Measurements from ENCODE around the gene BZW1.
A peak's percentile ranks its signal among the peaks of the same experiment; 100 is the strongest.

The BZW1 gene

DNA sequence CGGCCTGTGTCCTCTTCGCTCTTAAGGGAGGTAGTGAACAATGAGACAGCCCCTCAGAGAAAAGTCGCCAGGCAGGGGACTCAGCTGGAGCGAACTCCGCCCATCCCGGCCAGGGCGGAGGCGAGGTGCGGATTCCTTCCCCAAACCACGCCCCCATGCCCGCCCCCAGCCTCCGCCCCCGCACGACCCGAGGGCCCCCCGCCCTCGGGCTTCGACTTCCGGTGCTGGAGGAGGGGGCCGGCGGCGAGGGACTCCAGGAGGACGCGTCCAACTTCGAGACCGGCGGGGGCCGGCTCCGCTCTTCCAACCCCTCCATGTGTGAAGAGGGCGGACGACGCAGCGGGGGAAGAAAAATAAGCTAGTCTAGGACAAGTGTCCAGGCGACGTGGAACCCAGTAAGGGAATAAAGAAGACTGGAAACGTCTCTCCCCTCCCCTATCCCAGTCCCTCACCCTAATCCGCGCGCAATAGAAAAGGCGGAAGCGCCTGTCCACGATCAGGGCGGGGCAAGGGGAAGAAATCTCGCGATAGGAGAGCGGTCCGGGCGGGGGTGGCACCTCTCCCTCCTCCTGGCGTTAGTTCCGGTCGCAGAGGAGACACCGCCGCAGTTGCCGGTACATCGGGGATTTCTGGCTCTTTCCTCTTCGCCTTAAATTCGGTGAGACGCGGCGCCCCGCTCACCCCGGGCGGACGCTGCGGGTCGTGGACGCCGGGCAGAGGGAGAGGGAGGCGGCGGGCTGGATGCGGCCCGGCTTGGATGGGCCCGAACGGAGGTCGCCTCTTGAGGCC lies at the start of gene BZW1:
Gene BZW1 (plus strand): TSS at position 578 of the 789 bp plus-strand sequence. CDS start 1,308 bp downstream, outside the sequence.
- DNase-seq (ENCODE audit: low spot score) = peak; percentile 95

DNA sequence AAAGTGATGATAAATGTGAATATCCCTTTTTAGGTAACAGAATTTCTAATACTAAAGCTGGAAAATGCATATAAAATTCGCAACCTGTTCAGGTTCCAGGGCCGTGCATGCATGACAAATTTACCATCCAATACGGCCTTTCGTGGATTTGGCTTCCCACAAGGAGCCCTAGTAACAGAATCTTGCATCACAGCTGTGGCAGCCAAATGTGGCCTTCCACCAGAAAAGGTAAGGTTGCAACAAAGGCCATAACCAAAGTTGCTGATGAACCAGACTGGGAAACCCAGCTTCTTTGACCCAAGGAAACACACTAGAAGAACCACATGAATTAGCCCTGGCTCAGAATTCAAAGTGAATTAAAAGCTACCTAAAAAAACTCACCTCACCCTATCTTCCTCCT lies 49.6 kb upstream of the BZW1 start:
- no peak for DNase-seq (ENCODE audit: low spot score)

- DNase-seq (ENCODE audit: low spot score) = no peak
Observed at GRCh38 chr2:200763422-200763821, 48.3 kb upstream of the BZW1 start.

DNA sequence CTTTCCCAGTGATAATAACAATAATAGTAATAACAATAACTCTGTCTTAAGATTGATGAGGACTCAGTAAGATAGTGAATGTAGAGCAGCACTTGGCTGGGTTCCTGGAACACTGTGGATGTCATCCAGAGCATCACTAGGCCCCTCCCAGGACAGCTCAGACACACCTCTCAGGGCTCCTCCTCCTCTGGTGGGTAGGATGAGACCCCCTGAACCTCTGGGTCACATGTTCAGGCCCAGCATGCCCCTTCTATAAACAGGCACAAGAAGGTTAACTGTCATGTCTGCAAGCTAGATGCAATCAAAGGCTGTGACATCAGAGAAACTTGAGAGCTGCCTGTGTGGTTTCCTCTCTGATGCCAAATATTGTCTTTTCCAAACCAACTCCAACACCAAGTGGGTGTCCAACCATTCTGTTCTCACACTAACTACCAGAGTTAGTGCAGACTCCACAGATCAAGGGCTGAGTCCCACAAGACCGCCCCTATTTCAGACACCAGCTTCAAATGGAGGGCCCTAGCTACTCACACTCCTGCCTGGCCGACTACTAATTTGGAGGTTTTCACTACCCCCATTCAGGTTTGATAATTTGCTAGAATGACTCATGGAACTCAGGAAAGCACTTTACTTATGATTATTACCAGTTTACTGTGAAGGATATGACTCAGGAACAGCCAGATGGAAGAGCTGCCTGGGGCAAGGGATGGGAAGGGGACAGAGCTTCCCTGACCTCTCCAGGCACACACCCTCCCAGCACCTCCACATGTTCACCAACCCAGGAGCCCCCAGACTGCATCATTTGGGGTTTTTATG lies 46.4 kb upstream of the BZW1 start:
- DNase-seq (ENCODE audit: low spot score) = no peak

DNA sequence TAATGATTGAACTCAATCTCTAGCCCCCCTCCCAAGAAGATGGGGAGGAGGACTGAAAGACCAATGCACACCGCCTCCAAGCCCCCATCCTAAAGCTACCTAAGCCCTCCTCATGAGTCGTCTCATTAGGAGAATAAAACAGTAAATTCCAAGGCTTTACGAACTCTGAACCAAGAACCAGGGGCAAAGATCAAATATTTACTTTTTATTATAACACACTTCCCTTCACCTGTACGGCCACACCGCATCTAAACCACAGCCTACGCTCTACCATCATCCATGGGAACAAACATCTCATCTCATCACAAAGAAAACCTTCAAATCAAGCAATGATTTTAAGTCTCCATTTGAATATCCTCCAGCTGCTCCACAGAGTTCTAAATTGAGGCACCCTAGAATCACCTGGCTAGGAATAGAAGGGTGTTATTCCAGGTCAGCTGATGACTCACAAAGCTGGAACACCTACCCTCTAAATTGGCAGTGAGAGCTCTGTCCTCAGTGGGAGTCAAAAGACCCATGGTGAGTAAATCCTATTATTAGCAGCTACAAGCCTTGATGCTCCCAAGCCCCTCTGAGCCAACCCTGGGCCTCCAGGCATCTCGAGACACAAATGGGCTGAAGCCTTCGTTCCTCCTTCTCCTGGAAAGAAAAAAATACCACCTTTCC lies 45.6 kb upstream of the BZW1 start:
- no peak for DNase-seq (ENCODE audit: low spot score)

GRCh38 chr2:200767111-200767885 lies 44.4 kb upstream of the BZW1 start:
- no peak for DNase-seq (ENCODE audit: low spot score)

DNA sequence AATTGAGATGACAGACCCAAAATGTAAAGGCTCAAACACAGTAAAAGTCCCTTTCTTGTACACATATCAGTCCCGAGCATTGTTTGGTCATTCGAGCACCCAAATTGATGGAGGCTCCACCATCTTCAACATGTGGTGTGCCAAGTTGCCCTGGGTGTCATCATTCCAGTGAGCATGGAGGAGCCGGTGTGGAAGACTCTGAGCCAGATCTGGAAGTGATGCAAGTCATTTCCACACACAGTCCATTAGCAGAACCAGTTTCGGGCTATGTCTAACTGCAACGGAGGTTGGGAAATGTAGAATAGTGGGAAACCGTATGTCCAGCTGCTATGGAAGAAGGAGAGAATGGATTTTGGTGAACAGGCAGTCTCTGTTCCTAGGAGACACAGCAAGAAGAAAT lies 40.9 kb upstream of the BZW1 start:
- no peak for DNase-seq (ENCODE audit: low spot score)

DNA sequence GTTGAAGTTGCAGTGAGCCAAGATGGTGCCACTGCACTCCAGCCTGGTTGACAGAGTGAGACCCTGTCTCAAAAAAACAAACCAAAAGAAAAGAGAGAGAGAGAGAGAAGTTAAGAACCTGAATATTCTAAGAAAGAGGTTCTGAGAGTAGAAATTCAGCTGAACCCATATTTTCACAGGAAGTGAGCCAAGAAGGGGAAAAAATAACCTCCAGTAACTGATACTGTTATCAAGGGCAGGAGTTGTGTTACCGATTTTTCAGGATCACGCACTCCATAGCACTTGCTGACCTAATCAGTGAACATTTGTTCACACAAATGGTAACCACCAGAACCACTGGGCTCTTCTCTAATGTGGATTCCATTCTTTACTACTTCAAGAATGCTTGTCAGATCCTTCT lies 39.1 kb upstream of the BZW1 start:
- no peak for DNase-seq (ENCODE audit: low spot score)

DNA sequence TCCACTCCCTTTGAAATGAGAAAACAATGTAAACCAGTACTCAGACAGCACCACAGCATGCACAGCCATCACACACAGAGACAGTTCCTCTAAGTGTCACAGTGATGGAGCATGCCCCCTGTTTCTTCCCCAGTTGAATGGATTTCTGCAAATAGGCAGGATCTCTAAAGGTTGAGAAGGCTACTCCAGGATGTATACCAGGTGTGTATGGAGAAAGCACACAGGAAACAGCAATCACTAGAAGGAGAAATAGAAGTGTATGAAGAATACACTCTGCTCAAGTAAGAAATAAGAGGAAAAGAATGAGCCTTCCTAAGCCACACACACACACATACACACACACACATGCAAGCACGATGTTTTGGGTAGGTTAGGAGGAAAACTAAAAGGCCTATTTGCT lies 38.6 kb upstream of the BZW1 start:
- no peak for DNase-seq (ENCODE audit: low spot score)

- no peak for DNase-seq (ENCODE audit: low spot score)
Observed at GRCh38 chr2:200774920-200775319, 36.8 kb upstream of the BZW1 start.

GRCh38 chr2:200777275-200777674 lies 34.4 kb upstream of the BZW1 start:
- DNase-seq (ENCODE audit: low spot score) = no peak

DNA sequence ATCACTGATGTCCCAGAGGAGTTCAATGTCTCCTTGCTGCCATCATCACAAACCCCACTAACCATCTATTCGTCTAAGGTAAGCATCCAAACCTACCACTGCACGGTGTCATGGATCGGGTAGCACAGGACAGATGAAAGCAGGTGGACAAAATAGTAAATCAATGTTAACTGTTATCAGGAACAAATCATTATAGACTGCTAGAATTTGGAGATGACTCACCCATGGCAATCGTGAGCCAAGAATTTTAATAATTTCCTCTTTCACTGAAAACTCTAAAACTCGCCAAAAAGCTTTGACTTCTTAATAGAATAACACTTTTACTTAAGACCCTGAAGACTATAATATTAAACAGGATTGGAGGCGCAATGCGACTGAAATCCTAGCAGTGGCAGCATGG lies 33.7 kb upstream of the BZW1 start:
- DNase-seq (ENCODE audit: low spot score) = no peak

GRCh38 chr2:200779214-200779613 lies 32.5 kb upstream of the BZW1 start:
- DNase-seq (ENCODE audit: low spot score) = no peak

- DNase-seq (ENCODE audit: low spot score) = no peak
Observed at GRCh38 chr2:200781616-200782015, 30.1 kb upstream of the BZW1 start.

DNA sequence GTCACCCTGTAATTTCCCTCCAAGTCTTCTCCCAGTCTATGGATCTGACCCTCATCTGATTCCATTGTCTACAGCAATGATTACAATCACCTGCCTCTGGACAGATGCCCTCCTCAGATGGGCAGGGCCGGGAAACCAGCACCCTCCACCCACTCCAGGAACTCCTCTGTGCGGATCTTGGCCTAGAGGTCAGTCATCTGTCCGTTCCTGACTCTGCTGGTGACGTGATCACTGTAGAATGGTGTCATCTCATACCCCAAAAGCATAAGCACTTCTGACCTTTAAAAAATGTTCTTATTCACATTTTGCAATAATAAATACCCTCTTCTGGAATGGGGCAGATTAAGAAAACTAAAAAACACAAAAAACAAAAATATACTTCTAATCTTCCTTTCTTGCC lies 29.5 kb upstream of the BZW1 start:
- DNase-seq (ENCODE audit: low spot score) = no peak

DNA sequence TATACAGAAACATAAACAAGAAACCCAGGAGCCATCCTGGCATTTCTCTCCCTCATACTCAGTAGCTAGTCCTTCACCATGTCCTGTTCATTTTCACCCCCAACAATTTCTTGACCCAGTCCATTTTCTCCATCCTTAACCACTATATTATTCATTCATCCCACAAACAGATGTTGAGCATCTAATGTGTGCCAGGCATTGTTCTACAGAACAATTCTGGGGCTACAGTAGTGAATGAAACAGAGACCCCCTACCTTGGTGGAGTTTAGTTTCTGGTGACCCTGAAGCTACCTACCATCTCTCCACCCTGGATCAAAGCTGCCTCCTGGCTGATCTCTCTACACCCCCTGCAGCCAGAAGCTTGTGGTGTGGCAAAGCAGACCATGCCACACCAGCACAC lies 27.5 kb upstream of the BZW1 start:
- no peak for DNase-seq (ENCODE audit: low spot score)

DNA sequence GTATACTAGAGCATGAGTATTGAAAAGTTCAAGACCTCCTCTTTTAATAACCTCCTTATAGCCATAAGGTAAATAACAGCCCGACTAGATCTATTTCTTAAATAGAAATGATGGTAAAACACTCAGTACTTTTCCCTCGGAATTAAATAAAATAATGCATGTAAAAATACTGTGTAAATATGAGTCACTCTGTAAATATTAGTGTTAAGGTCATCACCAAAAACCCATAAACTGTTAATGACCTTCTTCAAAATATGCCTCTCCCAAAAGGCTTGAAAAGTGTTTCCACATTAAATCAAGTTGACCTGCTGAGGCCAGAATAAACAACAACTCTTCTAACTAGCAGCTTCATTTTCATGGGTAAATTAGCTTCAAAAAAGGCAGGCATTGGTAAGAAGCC lies 25.3 kb upstream of the BZW1 start:
- no peak for DNase-seq (ENCODE audit: low spot score)

GRCh38 chr2:200786826-200787225 lies 24.9 kb upstream of the BZW1 start:
- DNase-seq (ENCODE audit: low spot score) = peak; percentile 17

- DNase-seq (ENCODE audit: low spot score) = peak; percentile 54
Observed at GRCh38 chr2:200787351-200788120, 24.2 kb upstream of the BZW1 start.

DNA sequence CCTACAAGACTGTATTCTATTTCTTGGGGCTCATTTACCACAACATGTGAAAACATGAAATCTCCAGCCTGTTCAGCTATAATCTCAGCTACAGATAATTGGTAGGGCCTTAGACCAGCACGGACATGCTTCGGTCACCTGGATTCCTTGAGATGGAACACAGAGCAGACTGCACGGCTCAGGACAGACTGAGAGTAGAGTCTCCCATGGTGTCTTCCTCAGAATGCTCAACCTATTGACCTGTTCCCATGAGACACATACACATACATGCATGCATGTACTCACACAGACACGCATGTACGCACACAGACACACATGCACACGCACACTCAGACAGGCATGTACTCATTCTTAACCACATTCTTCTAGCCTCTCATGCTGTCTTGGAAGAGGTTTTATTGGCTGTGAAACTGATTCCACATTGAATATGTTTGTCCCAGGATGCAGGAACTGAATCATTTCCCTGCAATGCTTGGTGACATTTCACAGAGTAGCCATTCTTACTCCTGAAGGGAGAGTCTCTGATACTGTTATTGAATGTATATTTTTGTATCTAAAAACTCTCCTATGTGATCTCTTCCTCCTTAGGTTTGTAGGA lies 23.5 kb upstream of the BZW1 start:
- DNase-seq (ENCODE audit: low spot score) = peak; percentile 32

DNA sequence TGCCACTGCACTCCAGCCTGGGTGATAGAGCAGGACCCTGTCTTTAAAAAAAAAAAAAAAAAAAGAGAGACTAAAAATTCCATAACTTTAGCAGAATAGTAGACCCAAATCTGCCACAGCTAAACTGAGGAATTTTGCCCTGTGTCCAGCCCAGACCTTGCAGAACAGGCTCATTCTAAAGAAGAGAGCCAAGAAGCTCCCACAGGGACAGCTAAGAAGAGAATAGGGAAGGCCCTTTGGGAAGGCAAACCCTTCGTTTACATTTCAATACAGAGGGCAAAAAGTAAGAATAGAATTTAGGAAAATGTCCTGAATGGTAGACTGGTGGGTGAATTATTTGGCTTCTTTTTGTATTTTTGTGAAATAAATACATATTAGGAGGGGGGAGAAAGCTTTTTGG lies 21.5 kb upstream of the BZW1 start:
- DNase-seq (ENCODE audit: low spot score) = no peak
